OCI-LY3 (cell line): ENCODE data around the gene RASGRF2.

Experiments used
- H2AFZ ChIP-seq: fragments of 200-600, 300-600 bp; shearing (Covaris generic); 2 replicates; pipeline ENCODE4 v1.6.0; 2014; ENCODE audit warnings: antibody characterized with exemption, low read depth, low read length
- H3K27ac ChIP-seq: fragments of 200-600, 300-600 bp; sonication (generic); 2 replicates; pipeline ENCODE4 v1.5.1; 2014; ENCODE audit warnings: mild to moderate bottlenecking, low read length, moderate library complexity, mixed read lengths
- H3K27me3 ChIP-seq: fragments of 200-600, 300-600 bp; sonication (generic); 2 replicates; pipeline ENCODE4 v1.6.1; 2014; ENCODE audit warnings: low read depth, low read length, mixed read lengths
- H3K36me3 ChIP-seq: fragments of 200-600, 300-600 bp; sonication (generic); replicated peaks from 2 replicates; pipeline ENCODE3; 2014; ENCODE audit warnings: low read depth, low read length, mixed read lengths
- H3K4me1 ChIP-seq: fragments of 300-600, 200-600 bp; sonication (generic); 2 replicates; pipeline ENCODE4 v1.6.1; 2014; ENCODE audit warnings: low read length, mixed read lengths
- H3K4me2 ChIP-seq: fragments of 200-600, 300-600 bp; sonication (generic); 2 replicates; pipeline ENCODE4 v1.6.1; 2014; ENCODE audit warnings: low read length, mixed read lengths
- H3K4me3 ChIP-seq: fragments of 300-600, 200-600 bp; sonication (generic); 2 replicates; pipeline ENCODE4 v1.5.1; 2014; ENCODE audit warnings: antibody characterized with exemption, mild to moderate bottlenecking, low read length, moderate library complexity
- H3K79me2 ChIP-seq: fragments of 300-600, 200-600 bp; shearing (Covaris generic); 2 replicates; pipeline ENCODE4 v1.6.1; 2014; ENCODE audit warnings: mild to moderate bottlenecking, low read length, mixed read lengths
- H3K9ac ChIP-seq: fragments of 300-600, 200-600 bp; shearing (Covaris generic); 2 replicates; pipeline ENCODE4 v1.6.0; 2014; ENCODE audit warnings: mild to moderate bottlenecking, low read length, moderate library complexity
- H3K9me3 ChIP-seq: fragments of 200-600, 300-600 bp; shearing (Covaris generic); 2 replicates; pipeline ENCODE4 v1.6.1; 2014; ENCODE audit warnings: low read length, mixed read lengths; ENCODE audit not compliant: insufficient read depth
- H4K20me1 ChIP-seq: fragments of 200-600, 300-600 bp; sonication (generic); 2 replicates; pipeline ENCODE4 v1.6.1; 2016; ENCODE audit warnings: low read length, mixed read lengths; ENCODE audit not compliant: insufficient read depth
- CTCF ChIP-seq: fragments of 200-600, 300-600 bp; sonication (generic); IDR thresholded peaks from 2 replicates; pipeline ENCODE4 v1.5.1; 2014; ENCODE audit warnings: antibody characterized with exemption, low read length, low read depth
- EZH2phosphoT487 ChIP-seq: fragments of 200-600 bp; shearing (Covaris generic); IDR thresholded peaks from 2 replicates; pipeline ENCODE4 v1.6.1; 2018; ENCODE audit warnings: antibody characterized with exemption, mixed run types, low read depth

The RASGRF2 gene

GRCh38 chr5:80960531-80961375, 590 bp downstream of the RASGRF2 start:
- Histone ChIP-seq H3K79me2 (no peaks in the 10 kb centered on the region), H3K4me3 (no peak overlapping the region), H3K9me3 (no peaks in the 10 kb centered on the region), H3K9ac (no peak overlapping the region), H2AFZ (no peak overlapping the region), H3K4me1 (peaks cover 57% of the 10 kb centered on the region), H4K20me1 (no peaks in the 10 kb centered on the region), H3K4me2 (no peak overlapping the region), H3K36me3 (no peaks in the 10 kb centered on the region), H3K27me3 (peaks cover 6% of the 10 kb centered on the region), H3K27ac (no peak overlapping the region)
- no peak for TF ChIP-seq CTCF
- TF ChIP-seq EZH2phosphoT487, result no peak

- TF ChIP-seq EZH2phosphoT487 (no peak), CTCF (no peak)
- Histone ChIP-seq H3K36me3 (no peaks in the 10 kb centered on the region), H3K4me1 (peaks cover 57% of the 10 kb centered on the region), H3K4me2 (peak overlapping the region; percentile 12; the same call in 1 of the 2 replicates), H3K9me3 (no peaks in the 10 kb centered on the region), H3K27me3 (peaks cover 8% of the 10 kb centered on the region), H2AFZ (no peak overlapping the region), H3K27ac (no peak overlapping the region), H3K9ac (no peak overlapping the region), H3K79me2 (no peaks in the 10 kb centered on the region), H4K20me1 (no peaks in the 10 kb centered on the region), H3K4me3 (no peak overlapping the region)
These were observed 1.5 kb downstream of the RASGRF2 start for GRCh38 chr5:80961376-80962281.

GRCh38 chr5:80962630-80963520, 2.7 kb downstream of the RASGRF2 start:
- no peak overlapping the region for H2AFZ ChIP-seq
- H4K20me1 ChIP-seq, result no peaks in the 10 kb centered on the region
- no peak overlapping the region for H3K4me2 ChIP-seq
- H3K4me3 ChIP-seq, result no peak overlapping the region
- no peak overlapping the region for H3K9ac ChIP-seq
- H3K27ac ChIP-seq, result no peak overlapping the region
- H3K36me3 ChIP-seq, result no peaks in the 10 kb centered on the region
- H3K27me3 ChIP-seq, result peaks cover 8% of the 10 kb centered on the region
- H3K9me3 ChIP-seq, result no peaks in the 10 kb centered on the region
- TF ChIP-seq EZH2phosphoT487 (no peak), CTCF (no peak)
- H3K79me2 ChIP-seq, result no peaks in the 10 kb centered on the region
- H3K4me1 ChIP-seq, result peaks cover 44% of the 10 kb centered on the region
